Colonic mucosa (tissue), 4 donors: Measurements from ENCODE around the gene SPSB2. TPM values are rescaled to one million over a fixed set of nuclear protein-coding genes. Genes with fewer than 3 reads are reported as not detected.

Experiments
- DNase-seq: peaks from one replicate; pipeline ENCODE4 v3.0.0-alpha.2; 2020
- H3K27ac ChIP-seq: fragments of 200-600 bp; one replicate; pipeline ENCODE4 v1.8.0; 2021
- H3K27me3 ChIP-seq: fragments of 200-600 bp; one replicate; pipeline ENCODE4 v1.8.0; 2021
- H3K36me3 ChIP-seq: fragments of 200-600 bp; one replicate; pipeline ENCODE4 v1.8.0; 2021
- H3K4me1 ChIP-seq: fragments of 200-600 bp; one replicate; pipeline ENCODE4 v1.8.0; 2021; ENCODE audit warnings: mild to moderate bottlenecking
- H3K4me3 ChIP-seq: fragments of 200-600 bp; one replicate; pipeline ENCODE4 v1.8.0; 2021
- H3K9ac ChIP-seq, 2 donors: one replicate each; pipeline ENCODE4 v1.7.0; 2013; ENCODE audit warnings: control low read depth in 2 of 2, low read depth in 2 of 2, low read length in 2 of 2
- H3K9me3 ChIP-seq: fragments of 200-600 bp; one replicate; pipeline ENCODE4 v1.8.0; 2021
- intact Hi-C: fragments of 100-400 bp; cut with DNase I; formaldehyde crosslinking; loops from one replicate; pipeline ENCODE4 v1.14.1; 2022
- total RNA-seq, 2 donors: library from RNA; stranded (reverse); fragmentation: NEBNext Ultra II Directional in 1 of 2; extraction: Animal tissue kit (Norgen Biotek cat#: 25700) in 1 of 2; gene quantifications; one replicate each; pipeline ENCODE4 v1.2.1, GENCODE V29; 2021
- TF ChIP-seq, protein P1 (sequence below): fragments of 200-600 bp; IDR thresholded peaks from one replicate; pipeline ENCODE4 v1.8.0; 2022; ENCODE audit warnings: antibody characterized with exemption, mild to moderate bottlenecking
- donor health status: healthy.
- donor health status: DM: no; HTN: no; CAD: no.
- donor health status: DM: no; HTN: no; CAD: no.

The SPSB2 gene
- total RNA-seq, 2 donors from 2014 or later = 8.4 to 19.8 TPM

DNA sequence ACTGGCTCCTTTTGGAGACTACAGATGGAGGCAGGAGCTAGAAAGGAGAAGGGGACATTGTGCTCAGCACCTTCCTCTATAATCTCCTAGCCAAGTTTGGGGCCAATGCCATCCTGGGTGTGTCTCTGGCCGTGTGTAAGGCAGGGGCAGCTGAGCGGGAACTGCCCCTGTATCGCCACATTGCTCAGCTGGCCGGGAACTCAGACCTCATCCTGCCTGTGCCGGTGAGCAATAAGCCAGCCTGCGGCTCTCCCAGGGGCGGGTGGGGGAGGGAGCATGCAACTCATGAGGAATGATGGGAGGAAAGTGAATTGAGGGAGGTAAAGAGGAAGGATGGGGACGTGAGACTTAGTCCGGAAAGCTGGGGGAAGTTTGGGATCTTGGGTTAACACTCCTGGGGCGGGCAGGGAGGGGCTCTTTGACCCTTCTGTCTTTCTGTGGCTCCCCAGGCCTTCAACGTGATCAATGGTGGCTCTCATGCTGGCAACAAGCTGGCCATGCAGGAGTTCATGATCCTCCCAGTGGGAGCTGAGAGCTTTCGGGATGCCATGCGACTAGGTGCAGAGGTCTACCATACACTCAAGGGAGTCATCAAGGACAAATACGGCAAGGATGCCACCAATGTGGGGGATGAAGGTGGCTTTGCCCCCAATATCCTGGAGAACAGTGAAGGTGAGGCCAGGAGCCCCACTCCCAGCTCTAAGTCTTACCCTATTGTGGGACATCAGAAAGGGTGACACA is 44.6 kb upstream of the SPSB2 start:
- no peak overlapping the region for H3K4me3 ChIP-seq
- intact Hi-C loops = no loop called here
- no peak for DNase-seq

DNA sequence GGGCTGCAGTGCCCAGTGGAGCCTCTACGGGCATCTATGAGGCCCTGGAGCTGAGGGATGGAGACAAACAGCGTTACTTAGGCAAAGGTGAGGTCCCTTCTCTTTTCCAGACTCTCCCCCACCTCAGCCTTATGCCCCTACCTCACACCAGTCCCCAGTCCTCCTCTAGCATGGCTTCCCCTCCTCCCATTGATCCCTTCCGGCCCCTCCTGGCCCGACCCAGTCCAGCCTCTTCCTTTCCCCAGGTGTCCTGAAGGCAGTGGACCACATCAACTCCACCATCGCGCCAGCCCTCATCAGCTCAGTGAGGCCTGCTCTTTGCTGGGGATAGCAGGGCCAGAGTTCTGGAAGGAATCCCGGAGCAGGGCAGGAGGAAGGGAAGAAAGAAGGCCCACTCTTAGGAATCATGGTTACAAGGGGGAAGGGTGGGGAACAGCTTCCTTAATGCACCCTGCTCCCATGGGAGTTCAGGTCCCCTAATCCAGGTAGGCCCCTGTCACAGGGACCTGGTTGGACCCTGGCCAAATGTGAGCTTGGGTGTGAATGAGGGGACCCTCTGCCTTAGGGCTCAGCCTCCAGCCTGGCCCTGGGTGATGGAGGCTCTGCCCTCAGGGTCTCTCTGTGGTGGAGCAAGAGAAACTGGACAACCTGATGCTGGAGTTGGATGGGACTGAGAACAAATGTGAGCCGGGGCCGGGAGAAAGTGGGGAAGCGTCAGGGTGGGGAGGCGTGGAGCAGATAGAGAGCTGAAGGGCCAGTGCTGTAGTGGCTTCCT is 43.5 kb upstream of the SPSB2 start:
- Histone ChIP-seq H3K9me3 (no peaks in the 10 kb centered on the region), H3K27ac (no peak overlapping the region), H3K9ac (no peak overlapping the region), H3K4me3 (no peak overlapping the region), H3K4me1 (no peaks in the 10 kb centered on the region), H3K27me3 (no peaks in the 10 kb centered on the region), H3K36me3 (no peaks in the 10 kb centered on the region)
- TF ChIP-seq, protein P1, sequence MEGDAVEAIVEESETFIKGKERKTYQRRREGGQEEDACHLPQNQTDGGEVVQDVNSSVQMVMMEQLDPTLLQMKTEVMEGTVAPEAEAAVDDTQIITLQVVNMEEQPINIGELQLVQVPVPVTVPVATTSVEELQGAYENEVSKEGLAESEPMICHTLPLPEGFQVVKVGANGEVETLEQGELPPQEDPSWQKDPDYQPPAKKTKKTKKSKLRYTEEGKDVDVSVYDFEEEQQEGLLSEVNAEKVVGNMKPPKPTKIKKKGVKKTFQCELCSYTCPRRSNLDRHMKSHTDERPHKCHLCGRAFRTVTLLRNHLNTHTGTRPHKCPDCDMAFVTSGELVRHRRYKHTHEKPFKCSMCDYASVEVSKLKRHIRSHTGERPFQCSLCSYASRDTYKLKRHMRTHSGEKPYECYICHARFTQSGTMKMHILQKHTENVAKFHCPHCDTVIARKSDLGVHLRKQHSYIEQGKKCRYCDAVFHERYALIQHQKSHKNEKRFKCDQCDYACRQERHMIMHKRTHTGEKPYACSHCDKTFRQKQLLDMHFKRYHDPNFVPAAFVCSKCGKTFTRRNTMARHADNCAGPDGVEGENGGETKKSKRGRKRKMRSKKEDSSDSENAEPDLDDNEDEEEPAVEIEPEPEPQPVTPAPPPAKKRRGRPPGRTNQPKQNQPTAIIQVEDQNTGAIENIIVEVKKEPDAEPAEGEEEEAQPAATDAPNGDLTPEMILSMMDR = no peak
- intact Hi-C loops = no loop called here
- no peak for DNase-seq

More for the DNA sequence above, 44.6 kb upstream of the SPSB2 start:
- Histone ChIP-seq H3K4me1 (no peaks in the 10 kb centered on the region), H3K9me3 (no peaks in the 10 kb centered on the region), H3K27ac (no peak overlapping the region), H3K36me3 (no peaks in the 10 kb centered on the region), H3K9ac (no peak overlapping the region), H3K27me3 (no peaks in the 10 kb centered on the region)
- TF ChIP-seq, protein P1 = no peak

DNA sequence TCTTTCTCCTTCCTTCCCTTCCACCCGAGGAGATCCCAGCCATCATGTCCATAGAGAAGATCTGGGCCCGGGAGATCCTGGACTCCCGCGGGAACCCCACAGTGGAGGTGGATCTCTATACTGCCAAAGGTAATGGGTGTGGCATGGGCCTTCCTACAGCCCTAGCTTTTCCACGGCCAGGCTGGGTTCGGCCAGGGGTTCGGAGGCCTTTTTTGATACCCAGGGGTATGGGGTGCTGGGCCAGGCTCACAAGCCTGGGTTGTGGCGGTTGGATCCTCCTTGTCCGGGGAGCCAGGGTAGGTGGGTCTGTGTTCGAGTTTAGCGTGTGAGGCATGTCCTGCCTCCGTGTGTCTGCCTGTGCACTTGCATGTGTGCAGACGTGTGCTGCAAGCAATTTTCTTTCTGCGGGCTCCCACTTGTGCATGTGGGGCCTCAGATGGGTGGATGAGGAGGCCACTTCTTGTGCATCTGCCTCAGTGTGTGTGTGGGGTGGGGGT is 42.7 kb upstream of the SPSB2 start:
- Histone ChIP-seq H3K4me1 (no peaks in the 10 kb centered on the region), H3K9me3 (no peaks in the 10 kb centered on the region), H3K9ac (no peak overlapping the region), H3K36me3 (no peaks in the 10 kb centered on the region), H3K27me3 (no peaks in the 10 kb centered on the region), H3K27ac (no peak overlapping the region), H3K4me3 (no peak overlapping the region)
- intact Hi-C loops = no loop called here
- DNase-seq = no peak
- TF ChIP-seq, protein P1 = no peak

DNA sequence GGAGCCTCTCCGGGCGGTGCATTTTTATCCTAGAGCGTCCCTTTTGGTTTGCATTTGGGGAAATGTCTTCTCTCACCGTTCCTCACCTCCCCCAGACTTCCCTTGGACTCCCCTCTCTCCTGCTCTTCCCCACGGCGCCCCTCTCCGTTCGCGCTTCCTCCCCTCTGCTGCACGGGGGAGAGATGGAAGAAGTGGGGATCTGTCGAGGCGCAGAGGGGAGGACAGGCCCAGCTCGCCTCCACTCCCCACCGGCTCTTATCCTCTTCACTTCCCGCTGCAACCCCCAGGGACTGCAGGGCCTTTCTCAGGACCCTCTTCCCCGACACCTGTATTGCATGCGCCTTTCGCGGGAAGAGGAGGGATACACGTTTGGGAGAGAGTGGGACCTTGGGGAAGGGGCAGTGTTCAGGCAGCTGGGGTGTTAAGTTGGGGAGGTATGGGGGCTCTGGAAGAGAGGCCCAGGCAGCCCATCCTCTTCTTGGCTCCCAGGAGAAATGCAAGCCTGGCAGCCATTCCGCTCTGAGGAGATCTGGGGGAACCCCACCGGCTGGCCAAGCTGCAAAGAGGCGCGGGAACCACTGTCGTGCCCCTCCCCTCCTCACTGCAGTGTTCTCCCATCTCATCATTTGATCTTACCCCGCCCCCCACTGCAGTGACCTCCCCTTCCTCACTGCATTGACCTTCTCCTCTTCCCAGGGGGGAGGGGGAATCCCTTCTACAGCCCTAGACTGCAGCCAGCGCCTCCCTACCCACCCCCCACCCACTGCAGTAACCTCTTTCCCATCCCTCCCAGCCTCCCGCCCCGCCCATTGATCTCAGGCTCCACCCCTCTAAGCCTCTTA is 42.1 kb upstream of the SPSB2 start:
- H3K4me1 ChIP-seq = no peaks in the 10 kb centered on the region
- H3K9me3 ChIP-seq = no peaks in the 10 kb centered on the region
- peak overlapping the region; percentile 61 for H3K27ac ChIP-seq
- peak; percentile 65 for DNase-seq
- peak overlapping the region; percentile 40 to 82 for H3K9ac ChIP-seq
- H3K36me3 ChIP-seq = no peaks in the 10 kb centered on the region
- peak overlapping the region; percentile 54 for H3K4me3 ChIP-seq
- TF ChIP-seq, protein P1 = no peak
- intact Hi-C loops = no loop called here
- no peaks in the 10 kb centered on the region for H3K27me3 ChIP-seq

DNA sequence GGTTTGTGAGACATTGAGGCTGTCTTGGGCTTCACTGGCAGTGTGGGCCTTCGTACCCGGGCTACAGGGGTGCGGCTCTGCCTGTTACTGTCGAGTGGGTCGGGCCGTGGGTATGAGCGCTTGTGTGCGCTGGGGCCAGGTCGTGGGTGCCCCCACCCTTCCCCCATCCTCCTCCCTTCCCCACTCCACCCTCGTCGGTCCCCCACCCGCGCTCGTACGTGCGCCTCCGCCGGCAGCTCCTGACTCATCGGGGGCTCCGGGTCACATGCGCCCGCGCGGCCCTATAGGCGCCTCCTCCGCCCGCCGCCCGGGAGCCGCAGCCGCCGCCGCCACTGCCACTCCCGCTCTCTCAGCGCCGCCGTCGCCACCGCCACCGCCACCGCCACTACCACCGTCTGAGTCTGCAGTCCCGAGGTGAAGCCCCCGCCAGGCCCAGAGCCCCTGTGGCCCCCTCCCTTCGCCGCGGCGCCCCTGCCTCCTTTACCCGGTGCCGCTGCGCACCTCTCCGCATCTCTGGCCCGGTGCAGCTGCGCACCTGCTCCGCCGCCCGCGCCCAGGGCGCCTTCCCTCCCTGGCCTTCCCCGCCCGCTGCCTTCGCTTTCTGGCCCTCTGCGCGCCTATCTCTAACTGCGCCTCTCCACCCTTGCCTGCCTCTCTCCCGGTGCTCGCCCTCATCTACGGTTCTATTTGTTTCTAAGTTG is 41.3 kb upstream of the SPSB2 start, which contains the start of gene ENO2:
Gene ENO2 (plus strand): TSS at position 335 of the 701 bp plus-strand sequence. CDS start 1,253 bp downstream, outside the sequence.
- Histone ChIP-seq H3K27ac (peak within 1 kb of the TSS; percentile 61), H3K9ac (peak within 1 kb of the TSS; percentile 40 to 82)

More for the DNA sequence above, 41.3 kb upstream of the SPSB2 start, which contains the start of gene ENO2:
- Histone ChIP-seq H3K9me3 (no peaks in the 10 kb centered on the region), H3K36me3 (no peaks in the 10 kb centered on the region), H3K4me1 (no peaks in the 10 kb centered on the region), H3K27me3 (no peaks in the 10 kb centered on the region), H3K4me3 (peak within 1 kb of the TSS; percentile 54)
- intact Hi-C loops = no loop called here
- peak; percentile 74 for DNase-seq
- TF ChIP-seq, protein P1 = no peak
